Cortex of kidney (tissue), 1 donor: Measurements from ENCODE around the gene AMPD2.
"Not testable (repeated sequence)": the region's sequence is repeated elsewhere in the genome, so short reads cannot be mapped to it uniquely, and the experiment has no call there.

ENCODE experiments used
- DNase-seq: peaks from one replicate; lab custom pipeline; 2025; lab: John Stamatoyannopoulos, UW

The AMPD2 gene

DNA sequence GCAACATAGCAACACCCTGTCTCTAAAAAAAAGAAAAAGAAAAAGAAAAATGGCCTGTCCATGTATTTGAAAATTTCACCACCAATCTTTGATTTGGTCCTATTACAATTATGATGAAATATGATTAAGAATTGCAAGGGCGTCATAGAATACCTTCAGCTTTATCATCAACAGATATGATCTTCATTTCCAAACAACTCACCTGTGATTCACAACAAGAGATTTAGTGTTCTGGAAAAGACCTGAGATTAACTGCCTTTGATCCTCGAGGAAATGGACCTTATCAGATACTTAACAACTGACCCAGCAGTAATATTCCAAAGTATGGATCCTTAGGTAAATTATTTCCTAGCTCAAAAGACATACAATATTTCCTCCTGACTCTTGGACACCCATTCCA lies 32.8 kb downstream of the AMPD2 start:
- DNase-seq = no peak

GRCh38 chr1:109653306-109653705 lies 33.7 kb downstream of the AMPD2 start:
- no peak for DNase-seq

DNA sequence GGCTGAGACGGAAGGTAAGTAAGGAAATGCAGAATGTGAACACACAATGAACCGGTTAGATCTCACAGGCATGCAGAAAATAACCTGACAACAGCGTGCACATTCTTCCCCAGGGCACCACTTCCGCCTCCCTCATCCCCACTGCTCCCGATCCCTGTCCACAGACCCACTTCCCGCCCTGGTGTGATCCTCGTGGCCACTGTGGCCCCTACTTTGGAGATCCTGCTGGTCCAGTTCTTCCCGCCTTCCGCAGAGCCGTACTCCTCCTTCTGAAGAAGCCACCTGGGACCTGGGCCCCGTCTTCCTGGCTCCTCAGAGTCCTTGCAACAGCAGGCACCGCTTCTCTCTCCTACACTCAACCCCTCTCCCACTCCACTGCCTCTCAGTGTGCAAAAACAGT lies 34.9 kb downstream of the AMPD2 start:
- no peak for DNase-seq

GRCh38 chr1:109655615-109656519 lies 36.2 kb downstream of the AMPD2 start, which contains the start of gene GSTM4:
GSTM4 (plus strand) TSS chr1:109656099; CDS start chr1:109656390, 291 bp downstream.
- no peak for DNase-seq

DNA sequence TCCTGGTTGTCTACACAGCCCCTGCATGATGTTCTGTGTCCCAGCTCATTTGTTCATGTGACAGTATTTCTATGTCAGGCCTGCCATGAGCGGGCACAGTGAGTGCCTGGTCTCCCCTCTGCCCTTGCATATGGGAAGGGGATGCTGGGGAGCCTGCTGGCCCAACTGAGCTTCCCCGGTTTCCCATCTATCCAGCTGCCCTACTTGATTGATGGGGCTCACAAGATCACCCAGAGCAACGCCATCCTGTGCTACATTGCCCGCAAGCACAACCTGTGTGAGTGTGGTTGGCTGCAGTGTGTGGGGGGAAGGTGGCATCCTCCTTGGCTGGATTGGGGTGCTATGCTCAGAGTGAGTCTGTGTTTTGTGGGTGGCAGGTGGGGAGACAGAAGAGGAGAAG lies 37.8 kb downstream of the AMPD2 start:
- no peak for DNase-seq

- DNase-seq = no peak
These were observed 38.3 kb downstream of the AMPD2 start for GRCh38 chr1:109657970-109658369.

DNA sequence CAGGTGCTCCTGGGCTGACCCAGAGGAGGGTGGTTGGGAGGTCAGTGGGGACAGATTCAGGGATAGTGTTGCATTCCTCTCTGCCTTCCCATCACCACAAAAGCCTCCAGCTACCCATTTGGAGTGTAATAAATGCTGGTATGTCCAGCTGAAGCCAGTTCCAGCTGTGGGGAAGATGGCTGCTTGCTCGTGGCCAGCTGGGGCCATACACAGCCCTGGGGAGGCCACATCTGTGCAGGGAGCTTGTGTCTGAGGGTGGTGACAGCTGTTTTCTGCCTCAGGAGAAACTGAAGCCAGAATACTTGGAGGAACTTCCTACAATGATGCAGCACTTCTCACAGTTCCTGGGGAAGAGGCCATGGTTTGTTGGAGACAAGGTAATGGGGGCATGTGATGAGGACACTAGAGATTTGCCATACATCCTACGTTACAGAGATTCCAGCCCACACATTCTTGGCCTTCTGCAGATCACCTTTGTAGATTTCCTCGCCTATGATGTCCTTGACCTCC lies 39.0 kb downstream of the AMPD2 start:
- DNase-seq = no peak

DNA sequence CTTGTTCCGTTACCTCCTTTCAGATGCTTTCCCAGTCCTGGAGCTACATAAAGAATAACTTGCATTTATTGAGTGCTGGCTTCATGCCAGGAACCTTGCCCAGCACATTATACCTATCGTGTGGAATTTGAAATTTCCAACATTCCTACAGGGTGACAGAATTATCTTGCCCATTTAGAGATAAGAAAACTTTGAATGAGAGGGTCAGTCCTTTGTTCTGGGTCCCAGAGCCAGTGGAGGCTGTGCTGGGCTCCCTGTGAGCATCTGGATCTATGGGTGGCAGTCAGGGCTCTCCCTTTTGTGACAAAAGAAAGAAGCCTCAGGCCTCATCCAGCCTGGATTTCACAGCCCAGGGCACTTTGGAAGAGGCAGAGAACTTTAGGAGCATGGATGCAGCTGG lies 39.5 kb downstream of the AMPD2 start:
- DNase-seq = no peak

DNA sequence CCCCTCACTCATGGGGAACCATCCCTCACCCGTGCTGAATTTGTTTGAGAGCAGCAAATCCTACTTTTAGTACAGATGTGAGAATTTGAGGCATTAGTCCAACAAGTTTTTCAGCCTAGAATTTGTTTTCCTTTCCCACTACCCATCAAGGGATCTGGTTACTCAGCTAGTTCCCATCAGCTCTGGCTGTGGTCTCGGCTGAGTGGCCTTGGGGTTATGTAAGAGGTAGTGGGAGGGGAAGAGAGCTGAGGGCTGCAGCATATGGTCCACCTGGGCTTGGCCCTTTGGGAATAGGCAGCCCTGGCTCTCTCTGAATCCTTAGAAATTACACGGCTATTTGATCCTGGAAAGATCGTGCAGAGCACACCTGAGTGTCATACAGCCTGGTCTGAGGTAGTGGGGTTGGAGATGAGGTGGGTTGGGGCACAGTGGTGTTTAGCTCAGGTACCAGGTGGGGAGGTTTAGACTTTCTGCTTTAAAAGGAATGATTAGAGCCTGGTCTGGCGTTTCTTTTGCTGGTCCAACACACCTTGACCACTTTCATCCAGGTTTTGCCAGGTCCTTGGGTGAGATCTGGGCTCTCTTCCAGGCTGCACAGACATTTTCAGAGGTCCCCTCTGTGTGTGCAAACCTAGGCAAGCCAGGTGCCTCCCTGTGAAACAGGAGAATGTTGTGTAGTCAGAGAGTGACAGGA lies 40.5 kb downstream of the AMPD2 start:
- DNase-seq = no peak

- DNase-seq = not testable (repeated sequence)
These were observed 41.0 kb downstream of the AMPD2 start for GRCh38 chr1:109660691-109661026.

DNA sequence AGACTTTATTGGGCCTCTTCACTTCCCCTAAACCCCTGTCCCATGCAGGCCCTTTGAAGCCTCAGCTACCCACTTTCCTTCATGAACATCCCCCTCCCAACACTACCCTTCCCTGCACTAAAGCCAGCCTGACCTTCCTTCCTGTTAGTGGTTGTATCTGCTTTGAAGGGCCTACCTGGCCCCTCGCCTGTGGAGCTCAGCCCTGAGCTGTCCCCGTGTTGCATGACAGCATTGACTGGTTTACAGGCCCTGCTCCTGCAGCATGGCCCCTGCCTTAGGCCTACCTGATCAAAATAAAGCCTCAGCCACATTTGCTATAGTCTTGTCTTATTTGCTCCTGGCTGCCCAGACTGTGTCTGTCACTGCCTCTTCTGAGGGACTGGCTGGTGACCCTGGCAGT lies 41.8 kb downstream of the AMPD2 start:
- DNase-seq = no peak

DNA sequence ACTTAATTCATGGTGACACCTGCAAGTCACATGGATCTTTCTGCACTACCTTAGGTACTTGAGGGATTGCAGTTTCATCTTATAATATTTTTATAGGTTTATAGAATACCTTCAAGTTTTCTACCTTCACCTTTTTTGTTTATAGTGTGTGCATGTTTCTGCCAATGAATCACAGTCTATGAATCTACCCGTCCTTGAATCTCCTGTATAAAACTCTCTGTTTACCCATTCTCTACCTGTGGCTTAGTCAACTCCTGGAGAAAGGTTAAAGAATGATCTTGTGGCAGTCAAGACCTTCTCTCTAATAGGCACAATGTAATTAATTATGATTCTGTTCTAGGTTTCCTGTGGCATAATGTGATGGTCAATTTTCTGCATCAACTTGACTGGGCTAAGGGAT lies 45.0 kb downstream of the AMPD2 start:
- DNase-seq = no peak

- no peak for DNase-seq
These were observed 48.0 kb downstream of the AMPD2 start, which contains the start of gene GSTM2 for GRCh38 chr1:109667452-109668122. GSTM2 (plus strand) TSS chr1:109668057; CDS start chr1:109668116, 59 bp downstream.

GRCh38 chr1:109668123-109668775 lies 48.6 kb downstream of the AMPD2 start:
- DNase-seq = no peak

- no peak for DNase-seq
These were observed 49.8 kb downstream of the AMPD2 start for GRCh38 chr1:109669246-109669948.

DNA sequence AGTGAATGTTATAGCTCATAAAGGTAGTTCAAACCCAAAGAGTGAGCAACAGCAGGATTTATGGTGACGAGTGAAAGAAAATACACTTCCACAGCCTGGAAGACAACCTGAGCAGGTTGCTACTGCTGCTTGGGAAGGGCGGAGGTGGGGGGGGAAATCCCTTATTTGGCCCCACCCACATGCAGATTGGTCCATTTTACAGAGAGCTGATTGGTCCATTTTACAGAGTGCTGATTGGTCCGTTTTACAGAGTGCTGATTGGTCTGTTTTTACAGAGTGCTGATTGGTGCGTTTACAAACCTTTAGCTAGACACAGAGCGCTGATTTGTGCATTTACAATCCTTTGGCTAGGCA lies 50.3 kb downstream of the AMPD2 start:
- DNase-seq = not testable (repeated sequence)

- DNase-seq = no peak
These were observed 51.4 kb downstream of the AMPD2 start for GRCh38 chr1:109671067-109671466.

- not testable (repeated sequence) for DNase-seq
These were observed 54.2 kb downstream of the AMPD2 start for GRCh38 chr1:109673861-109674260.

DNA sequence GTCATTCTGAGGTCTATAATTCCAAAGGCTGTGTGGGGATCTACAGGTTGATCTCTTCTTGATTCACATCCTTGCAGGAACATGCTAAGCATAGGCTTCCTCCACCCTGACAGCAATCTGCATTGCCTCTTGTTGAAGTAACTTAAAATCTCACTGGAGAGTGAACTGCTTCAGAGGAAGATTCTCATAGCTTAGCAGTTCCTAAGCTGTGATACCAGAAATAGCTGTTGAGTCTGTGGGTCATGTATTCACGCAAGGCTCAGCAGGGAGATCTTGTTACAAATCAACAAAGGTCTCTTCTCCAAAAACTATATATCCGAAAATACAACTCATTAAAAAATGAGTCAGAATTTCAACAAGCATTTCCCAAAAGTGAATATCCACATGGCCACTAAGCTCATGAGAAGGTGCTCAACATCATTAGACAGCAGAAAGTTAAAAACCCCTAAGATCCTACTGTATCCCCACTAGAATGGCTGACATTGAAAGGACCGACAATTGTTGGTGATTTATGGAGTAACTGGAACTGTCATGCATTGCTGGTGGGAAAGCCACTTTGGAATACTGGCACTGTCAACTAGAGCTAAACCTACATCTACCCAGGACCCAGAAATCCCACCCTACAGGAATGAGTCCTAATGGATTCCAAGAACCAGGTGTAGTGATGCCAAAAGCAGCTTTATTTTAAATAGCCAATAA lies 57.2 kb downstream of the AMPD2 start:
- DNase-seq = not testable (repeated sequence)

DNA sequence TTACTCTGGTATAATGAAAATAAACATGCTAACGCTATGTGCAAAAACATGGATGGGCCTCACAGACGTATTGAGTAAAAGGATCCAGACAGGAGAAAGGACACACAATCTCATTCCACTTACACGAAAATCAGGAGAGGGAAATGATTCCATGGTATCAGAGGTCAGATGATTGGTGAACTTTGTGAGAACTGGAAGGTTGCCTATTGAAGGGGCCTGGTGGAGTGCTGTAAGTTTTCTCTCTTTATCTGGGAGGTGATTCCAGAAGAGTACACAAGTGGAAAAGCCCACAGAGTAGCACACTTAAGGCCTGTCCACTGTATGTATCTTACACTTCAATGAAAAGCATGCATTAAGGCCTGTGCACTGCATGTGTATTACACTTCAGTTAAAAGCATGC lies 57.8 kb downstream of the AMPD2 start:
- DNase-seq = no peak

- DNase-seq = not testable (repeated sequence)
These were observed 59.0 kb downstream of the AMPD2 start for GRCh38 chr1:109678637-109679036.
